Naive thymus-derived CD8-positive, alpha-beta T cell (primary cell): ENCODE results near the gene ARID5B. TPM values are rescaled to one million over a fixed set of nuclear protein-coding genes. Genes with fewer than 3 reads are reported as not detected.

Experiments used
- ATAC-seq, 2 donors: fragments of 150-1000 bp; cut with Tn5 transposase in 1 of 2; sonication (Bioruptor Pico), chemical (Tn5 transposase) in 1 of 2; 1 replicate in 1 of 2; 2 replicates in 1 of 2; pipeline ENCODE4 v1.10.0; 2021; ENCODE audit warnings: mild to moderate bottlenecking in 2 of 2, moderate library complexity in 2 of 2
- POLR2A ChIA-PET: fragments of 350-600 bp; sonication (Branson Sonifier 250); formaldehyde crosslinking; loops from one replicate; lab custom pipeline; 2021; ENCODE audit warnings: antibody characterized with exemption; lab: Charles Lee
- DNase-seq, 10 donors: peaks; one replicate each; pipeline versions ENCODE4 v3.0.0 to v3.0.0-alpha.2; 2020 to 2022
- H3K27ac Mint-ChIP-seq, 10 donors: one replicate each; pipeline ENCODE4 v1.8.0; 2020 to 2022; ENCODE audit warnings: mild to moderate bottlenecking in 10 of 10, mixed read lengths in 10 of 10, moderate library complexity in 4 of 10, inconsistent platforms in 1 of 10
- H3K27me3 Mint-ChIP-seq, 5 donors: one replicate each; pipeline ENCODE4 v1.8.0; 2021 to 2022; ENCODE audit warnings: mixed read lengths in 5 of 5
- H3K36me3 Mint-ChIP-seq, 3 donors: one replicate each; pipeline ENCODE4 v1.8.0; 2020 to 2022; ENCODE audit warnings: mixed read lengths in 3 of 3, mild to moderate bottlenecking in 2 of 3, inconsistent platforms in 1 of 3
- H3K4me1 Mint-ChIP-seq, 4 donors: one replicate each; pipeline ENCODE4 v1.8.0; 2021 to 2022; ENCODE audit warnings: mixed read lengths in 4 of 4
- H3K4me3 Mint-ChIP-seq, 10 donors: one replicate each; pipeline ENCODE4 v1.8.0; 2020 to 2022; ENCODE audit warnings: mild to moderate bottlenecking in 10 of 10, mixed read lengths in 10 of 10, moderate library complexity in 6 of 10, inconsistent platforms in 1 of 10
- H3K9me3 Mint-ChIP-seq, 9 donors: one replicate each; pipeline ENCODE4 v1.8.0; 2020 to 2022; ENCODE audit warnings: mixed read lengths in 9 of 9, mild to moderate bottlenecking in 3 of 9, inconsistent platforms in 1 of 9, moderate library complexity in 1 of 9
- polyA plus RNA-seq, 3 donors: library from polyadenylated mRNA; unstranded; fragments of 300-500 nt; fragmentation: Illumina TruSeq; gene quantifications; one replicate each; pipeline ENCODE4 v1.2.3, GENCODE V29; 2021
- total RNA-seq, 8 experiments: library from RNA in 2 of 8; stranded (reverse) in 2 of 8; gene quantifications; one replicate each; pipeline ENCODE4 v1.2.3 and lab custom pipeline; 2021 to 2026

The ARID5B gene
- total and polyA plus RNA-seq, 5 experiments from 2014 or later = 9.6 to 22.5 (median 12.6) TPM

GRCh38 chr10:62043421-62044021 lies 142.0 kb downstream of the ARID5B start:
- DNase-seq (no peak), ATAC-seq (no peak)
- Mint-ChIP-seq H3K36me3 (peaks cover 0 to 4% (median 0%) of the 10 kb centered on the region in 3 donors), H3K9me3 (no peaks in the 10 kb centered on the region), H3K27me3 (no peaks in the 10 kb centered on the region), H3K4me1 (peaks cover 28 to 94% (median 77%) of the 10 kb centered on the region in 4 donors), H3K27ac (peak overlapping the region in 2 of 10 donors; percentile 46 to 91), H3K4me3 (peak overlapping the region in 1 of 10 donors; percentile 32)
- POLR2A ChIA-PET = interaction anchor here (0.6 to 0.8 kb wide), 3 partner anchors 15 to 143 kb away, joined by 3 read pairs; no protein-coding TSS in a partner anchor

- DNase-seq (no peak), ATAC-seq (no peak)
- POLR2A ChIA-PET = no interaction called here
- Mint-ChIP-seq H3K4me3 (peak overlapping the region in 1 of 10 donors; percentile 55), H3K36me3 (peaks cover 0 to 4% (median 0%) of the 10 kb centered on the region in 3 donors), H3K9me3 (no peaks in the 10 kb centered on the region), H3K27me3 (no peaks in the 10 kb centered on the region), H3K27ac (peak overlapping the region in 2 of 10 donors; percentile 78 to 91), H3K4me1 (peaks cover 24 to 94% (median 78%) of the 10 kb centered on the region in 4 donors)
Measured at GRCh38 chr10:62044566-62044965, 143.1 kb downstream of the ARID5B start.

- Mint-ChIP-seq H3K9me3 (no peaks in the 10 kb centered on the region), H3K4me1 (peaks cover 21 to 98% (median 83%) of the 10 kb centered on the region in 4 donors), H3K27me3 (no peaks in the 10 kb centered on the region), H3K27ac (peak overlapping the region in 8 of 10 donors; percentile 2 to 97 (median 52)), H3K4me3 (peak overlapping the region in 4 of 10 donors; percentile 5 to 66 (median 44)), H3K36me3 (peaks cover 0 to 8% (median 7%) of the 10 kb centered on the region in 3 donors)
- POLR2A ChIA-PET = interaction anchor here (1.0 kb wide), 1 partner anchor 8 kb away, joined by 3 read pairs; no protein-coding TSS in a partner anchor
- ATAC-seq (no peak), DNase-seq (no peak)
Measured at GRCh38 chr10:62045765-62046521, 144.4 kb downstream of the ARID5B start.

GRCh38 chr10:62046522-62047227 lies 145.2 kb downstream of the ARID5B start:
- Mint-ChIP-seq H3K9me3 (no peaks in the 10 kb centered on the region), H3K4me3 (peak overlapping the region in 7 of 10 donors; percentile 1 to 66 (median 55)), H3K4me1 (peaks cover 21 to 98% (median 83%) of the 10 kb centered on the region in 4 donors), H3K36me3 (peaks cover 0 to 13% (median 12%) of the 10 kb centered on the region in 3 donors), H3K27ac (peak overlapping the region in 8 of 10 donors; percentile 2 to 97 (median 74)), H3K27me3 (no peaks in the 10 kb centered on the region)
- DNase-seq (no peak), ATAC-seq (peak in 1 of 2 donors; percentile 35)
- POLR2A ChIA-PET = interaction anchor here (1.0 kb wide), 1 partner anchor 9 kb away, joined by 3 read pairs; no protein-coding TSS in a partner anchor

GRCh38 chr10:62047228-62047892 lies 145.9 kb downstream of the ARID5B start:
- Mint-ChIP-seq H3K4me1 (peaks cover 19 to 98% (median 79%) of the 10 kb centered on the region in 4 donors), H3K27ac (peak overlapping the region; percentile 2 to 97 (median 80)), H3K4me3 (peak overlapping the region in 6 of 10 donors; percentile 15 to 66 (median 54)), H3K27me3 (no peaks in the 10 kb centered on the region), H3K36me3 (peaks cover under 1 to 19% (median 17%) of the 10 kb centered on the region in 3 donors), H3K9me3 (no peaks in the 10 kb centered on the region)
- ATAC-seq = no peak
- no peak for DNase-seq
- POLR2A ChIA-PET = no interaction called here

- POLR2A ChIA-PET = no interaction called here
- peak overlapping the region; percentile 8 to 97 (median 75) for H3K27ac Mint-ChIP-seq
Measured at GRCh38 chr10:62047960-62048383, 146.5 kb downstream of the ARID5B start.

GRCh38 chr10:62048470-62048869 lies 147.0 kb downstream of the ARID5B start:
- Mint-ChIP-seq H3K4me1 (peaks cover 20 to 100% (median 82%) of the 10 kb centered on the region in 4 donors), H3K9me3 (no peaks in the 10 kb centered on the region), H3K27me3 (no peaks in the 10 kb centered on the region), H3K36me3 (peaks cover 6 to 30% (median 28%) of the 10 kb centered on the region in 3 donors), H3K4me3 (peak overlapping the region in 8 of 10 donors; percentile 19 to 84 (median 71)), H3K27ac (peak overlapping the region; percentile 8 to 97 (median 75))
- DNase-seq (no peak), ATAC-seq (no peak)
- POLR2A ChIA-PET = no interaction called here

More at GRCh38 chr10:62047960-62048383, 146.5 kb downstream of the ARID5B start:
- Mint-ChIP-seq H3K4me1 (peaks cover 19 to 100% (median 82%) of the 10 kb centered on the region in 4 donors), H3K27me3 (no peaks in the 10 kb centered on the region), H3K9me3 (no peaks in the 10 kb centered on the region), H3K4me3 (peak overlapping the region in 7 of 10 donors; percentile 20 to 84 (median 66)), H3K36me3 (peaks cover 6 to 25% (median 23%) of the 10 kb centered on the region in 3 donors)
- no peak for DNase-seq
- peak; percentile 34 to 38 for ATAC-seq

- Mint-ChIP-seq H3K27ac (peak overlapping the region; percentile 8 to 97 (median 68)), H3K4me3 (peak overlapping the region in 9 of 10 donors; percentile 8 to 84 (median 70)), H3K9me3 (no peaks in the 10 kb centered on the region), H3K27me3 (no peaks in the 10 kb centered on the region), H3K36me3 (peaks cover 6 to 34% (median 30%) of the 10 kb centered on the region in 3 donors), H3K4me1 (peaks cover 20 to 100% (median 83%) of the 10 kb centered on the region in 4 donors)
- POLR2A ChIA-PET = no interaction called here
- ATAC-seq (no peak), DNase-seq (no peak)
Measured at GRCh38 chr10:62048919-62049623, 147.6 kb downstream of the ARID5B start.

- no peaks in the 10 kb centered on the region for H3K9me3 Mint-ChIP-seq
- no peak for ATAC-seq
- H3K4me1 Mint-ChIP-seq = peaks cover 20 to 100% (median 80%) of the 10 kb centered on the region in 4 donors
- H3K36me3 Mint-ChIP-seq = peaks cover 6 to 39% (median 30%) of the 10 kb centered on the region in 3 donors
- POLR2A ChIA-PET = no interaction called here
- H3K4me3 Mint-ChIP-seq = peak overlapping the region in 9 of 10 donors; percentile 1 to 84 (median 72)
- H3K27ac Mint-ChIP-seq = peak overlapping the region in 9 of 10 donors; percentile 3 to 97 (median 76)
- no peaks in the 10 kb centered on the region for H3K27me3 Mint-ChIP-seq
- DNase-seq = no peak
Measured at GRCh38 chr10:62049624-62050345, 148.3 kb downstream of the ARID5B start.

- H3K9me3 Mint-ChIP-seq = no peaks in the 10 kb centered on the region
- H3K36me3 Mint-ChIP-seq = peaks cover 6 to 42% (median 33%) of the 10 kb centered on the region in 3 donors
- peak overlapping the region in 7 of 10 donors; percentile 23 to 97 (median 73) for H3K27ac Mint-ChIP-seq
- POLR2A ChIA-PET = no interaction called here
- peak overlapping the region in 8 of 10 donors; percentile 3 to 84 (median 48) for H3K4me3 Mint-ChIP-seq
- DNase-seq = no peak
- H3K4me1 Mint-ChIP-seq = peaks cover 20 to 100% (median 75%) of the 10 kb centered on the region in 4 donors
- no peak for ATAC-seq
- H3K27me3 Mint-ChIP-seq = no peaks in the 10 kb centered on the region
Measured at GRCh38 chr10:62050346-62050892, 148.9 kb downstream of the ARID5B start.
